Cardiac muscle cell (in vitro differentiated cells and primary cell): ENCODE results near the gene EDIL3. TPM values are rescaled to one million over a fixed set of nuclear protein-coding genes. Genes with fewer than 3 reads are reported as not detected.

Experiments used
- DNase-seq, 2 donors: peaks; one replicate each; pipeline versions ENCODE4 v3.0.0 to v3.0.0-alpha.2; 2010 to 2017; ENCODE audit warnings: low read depth in 1 of 2, low spot score in 1 of 2
- H3K27ac ChIP-seq: fragments of 200-600 bp; sonication (generic); 2 replicates; pipeline ENCODE4 v1.5.1; 2016
- H3K27me3 ChIP-seq: fragments of 200-600 bp; sonication (generic); 2 replicates; pipeline ENCODE4 v1.6.0; 2016; ENCODE audit warnings: control low read depth
- H3K36me3 ChIP-seq: fragments of 200-600 bp; sonication (generic); 2 replicates; pipeline ENCODE4 v1.5.1; 2016; ENCODE audit warnings: control low read depth
- H3K4me1 ChIP-seq: fragments of 200-600 bp; sonication (generic); 2 replicates; pipeline ENCODE4 v1.8.1; 2017; ENCODE audit warnings: low read depth, mild to moderate bottlenecking, mixed run types
- H3K4me3 ChIP-seq: fragments of 200-600 bp; sonication (generic); 2 replicates; pipeline ENCODE4 v1.5.1; 2016; ENCODE audit warnings: mild to moderate bottlenecking
- H3K9me3 ChIP-seq: fragments of 200-600 bp; sonication (generic); 2 replicates; pipeline ENCODE4 v1.5.1; 2017; ENCODE audit warnings: low read depth, mild to moderate bottlenecking, control low read depth
- polyA plus RNA-seq: library from polyadenylated mRNA; unstranded; fragments of >200 nt; fragmentation: Nextera tagmentation; extraction: Ambion mirVana; gene quantifications from 2 replicates; pipeline ENCODE4 v1.2.1, GENCODE V29; 2016
- total RNA-seq: library from RNA; depleted of rRNA; stranded (reverse); fragments of >200 nt; gene quantifications from 2 replicates; pipeline ENCODE4 v1.2.3, GENCODE V29; 2016
- TF ChIP-seq, protein P1 (sequence below): IDR thresholded peaks from 2 replicates; pipeline ENCODE4 v1.5.1; 2012; ENCODE audit warnings: low read depth, mild to moderate bottlenecking, low read length

Gene EDIL3
- total and polyA plus RNA-seq, 2 experiments from 2014 or later = 7.2 to 7.7 TPM

DNA sequence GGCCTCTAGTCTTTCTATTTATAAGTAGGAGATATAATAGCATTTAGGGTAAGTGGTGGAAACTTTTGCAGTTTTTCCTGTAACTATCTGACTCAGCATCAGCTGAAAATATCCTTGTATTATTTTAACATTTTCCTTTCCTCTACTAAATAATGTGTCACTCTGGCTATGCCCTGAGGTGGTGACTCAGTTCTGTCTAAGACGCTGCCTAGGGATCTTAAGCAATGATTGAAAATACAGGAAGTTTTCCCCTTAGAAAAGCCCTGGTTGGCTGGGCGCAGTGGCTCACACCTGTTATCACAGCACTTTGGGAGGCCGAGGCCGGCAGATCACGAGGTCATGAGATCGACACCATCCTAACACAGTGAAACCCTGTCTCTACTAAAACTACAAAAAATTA, 9.3 kb upstream of the EDIL3 start:
- Histone ChIP-seq H3K27me3 (no peaks in the 10 kb centered on the region), H3K27ac (no peak overlapping the region), H3K36me3 (no peaks in the 10 kb centered on the region), H3K4me3 (no peak overlapping the region), H3K4me1 (no peaks in the 10 kb centered on the region), H3K9me3 (no peaks in the 10 kb centered on the region)
- TF ChIP-seq, protein P1, sequence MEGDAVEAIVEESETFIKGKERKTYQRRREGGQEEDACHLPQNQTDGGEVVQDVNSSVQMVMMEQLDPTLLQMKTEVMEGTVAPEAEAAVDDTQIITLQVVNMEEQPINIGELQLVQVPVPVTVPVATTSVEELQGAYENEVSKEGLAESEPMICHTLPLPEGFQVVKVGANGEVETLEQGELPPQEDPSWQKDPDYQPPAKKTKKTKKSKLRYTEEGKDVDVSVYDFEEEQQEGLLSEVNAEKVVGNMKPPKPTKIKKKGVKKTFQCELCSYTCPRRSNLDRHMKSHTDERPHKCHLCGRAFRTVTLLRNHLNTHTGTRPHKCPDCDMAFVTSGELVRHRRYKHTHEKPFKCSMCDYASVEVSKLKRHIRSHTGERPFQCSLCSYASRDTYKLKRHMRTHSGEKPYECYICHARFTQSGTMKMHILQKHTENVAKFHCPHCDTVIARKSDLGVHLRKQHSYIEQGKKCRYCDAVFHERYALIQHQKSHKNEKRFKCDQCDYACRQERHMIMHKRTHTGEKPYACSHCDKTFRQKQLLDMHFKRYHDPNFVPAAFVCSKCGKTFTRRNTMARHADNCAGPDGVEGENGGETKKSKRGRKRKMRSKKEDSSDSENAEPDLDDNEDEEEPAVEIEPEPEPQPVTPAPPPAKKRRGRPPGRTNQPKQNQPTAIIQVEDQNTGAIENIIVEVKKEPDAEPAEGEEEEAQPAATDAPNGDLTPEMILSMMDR = no peak
- DNase-seq = peak in 1 of 2 donors; percentile 57

DNA sequence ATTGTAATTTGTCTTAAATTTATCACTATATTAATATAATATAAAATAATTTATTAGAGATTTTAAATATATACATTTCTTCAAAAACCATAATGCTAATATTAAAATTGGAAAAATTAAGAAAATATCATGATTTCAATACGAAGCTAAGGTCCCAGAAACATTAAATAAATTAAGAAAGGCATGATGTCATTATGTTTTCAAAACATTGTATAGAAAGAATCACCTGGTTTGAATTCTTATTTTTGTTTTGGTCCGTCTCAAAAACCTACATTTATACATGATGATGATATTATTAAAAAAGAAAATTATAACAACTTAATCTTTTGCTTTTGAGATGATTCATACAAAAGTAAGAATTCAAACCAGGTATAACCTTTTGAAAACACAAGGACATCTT, 8.2 kb upstream of the EDIL3 start:
- no peak for DNase-seq
- Histone ChIP-seq H3K9me3 (no peaks in the 10 kb centered on the region), H3K36me3 (no peaks in the 10 kb centered on the region), H3K4me1 (no peaks in the 10 kb centered on the region), H3K27ac (no peak overlapping the region), H3K4me3 (no peak overlapping the region), H3K27me3 (no peaks in the 10 kb centered on the region)
- TF ChIP-seq, protein P1 = no peak

DNA sequence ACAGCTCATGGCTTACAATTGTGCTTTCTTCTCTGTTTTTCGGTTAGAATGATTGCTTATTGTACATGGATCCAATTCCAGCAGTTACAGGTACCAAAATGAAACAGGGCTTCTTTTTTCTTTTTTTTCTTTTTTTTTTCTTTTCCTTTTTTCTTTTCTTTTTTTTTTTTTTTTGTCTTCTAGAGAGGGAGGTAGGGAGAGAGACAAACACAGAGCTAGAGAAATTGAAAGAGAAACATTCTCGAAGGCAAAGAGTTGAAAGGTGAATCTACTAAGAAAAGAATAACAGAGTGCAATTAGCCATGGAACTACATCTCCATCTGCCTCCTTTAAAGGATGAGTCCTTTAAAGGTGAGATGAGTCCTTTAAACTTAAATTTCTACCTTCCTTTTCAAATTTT, 1.0 kb upstream of the EDIL3 start:
- Histone ChIP-seq H3K9me3 (no peaks in the 10 kb centered on the region), H3K27ac (no peak overlapping the region), H3K4me1 (no peaks in the 10 kb centered on the region), H3K27me3 (peaks cover 52% of the 10 kb centered on the region), H3K36me3 (no peaks in the 10 kb centered on the region), H3K4me3 (no peak overlapping the region)
- TF ChIP-seq, protein P1 = no peak
- DNase-seq = no peak

DNA sequence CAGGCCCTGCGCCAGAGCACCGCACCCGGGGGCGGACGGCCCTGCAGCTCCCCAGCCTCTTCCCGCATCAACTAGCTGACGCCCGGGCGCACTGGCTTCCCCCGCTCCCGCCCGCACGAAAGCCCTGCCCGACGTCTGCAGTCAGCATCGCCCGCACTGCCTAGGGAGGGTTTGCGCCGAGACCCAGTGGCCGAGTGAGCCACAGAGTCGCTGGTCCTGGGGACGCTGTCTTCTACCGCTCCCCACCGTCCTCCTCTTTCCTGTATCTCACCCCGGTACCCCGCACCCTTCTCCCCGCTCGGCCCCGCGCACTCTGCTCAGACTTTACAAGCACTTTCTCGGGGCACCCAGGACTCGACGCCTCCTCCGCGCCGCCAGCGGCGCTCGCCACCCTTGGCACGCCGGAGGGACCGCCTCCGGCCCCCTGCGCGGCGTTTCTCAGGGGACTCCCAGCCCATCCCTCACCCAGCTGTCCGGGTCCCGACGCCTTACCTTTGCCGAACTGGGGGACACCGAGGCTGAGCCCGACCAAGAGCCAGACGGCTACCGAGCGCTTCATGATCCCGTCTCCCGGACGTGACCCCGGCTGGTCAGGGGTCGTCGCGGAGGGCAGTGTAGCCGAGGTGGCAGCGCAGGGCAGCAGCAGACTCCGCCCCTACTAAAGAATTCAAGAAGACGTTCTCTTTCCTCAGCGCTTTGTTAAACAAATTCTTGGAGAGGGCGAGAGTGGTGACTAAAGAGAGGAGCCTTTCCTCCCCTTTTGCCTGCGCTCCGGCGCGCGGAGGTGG, 670 bp downstream of the EDIL3 start:
- peak overlapping the region; percentile 52 for H3K4me3 ChIP-seq
- DNase-seq = peak; percentile 50 to 74
- TF ChIP-seq, protein P1 = no peak
- no peaks in the 10 kb centered on the region for H3K9me3 ChIP-seq
- H3K27ac ChIP-seq = no peak overlapping the region
- peaks cover 52% of the 10 kb centered on the region for H3K27me3 ChIP-seq
- H3K36me3 ChIP-seq = no peaks in the 10 kb centered on the region
- H3K4me1 ChIP-seq = no peaks in the 10 kb centered on the region

DNA sequence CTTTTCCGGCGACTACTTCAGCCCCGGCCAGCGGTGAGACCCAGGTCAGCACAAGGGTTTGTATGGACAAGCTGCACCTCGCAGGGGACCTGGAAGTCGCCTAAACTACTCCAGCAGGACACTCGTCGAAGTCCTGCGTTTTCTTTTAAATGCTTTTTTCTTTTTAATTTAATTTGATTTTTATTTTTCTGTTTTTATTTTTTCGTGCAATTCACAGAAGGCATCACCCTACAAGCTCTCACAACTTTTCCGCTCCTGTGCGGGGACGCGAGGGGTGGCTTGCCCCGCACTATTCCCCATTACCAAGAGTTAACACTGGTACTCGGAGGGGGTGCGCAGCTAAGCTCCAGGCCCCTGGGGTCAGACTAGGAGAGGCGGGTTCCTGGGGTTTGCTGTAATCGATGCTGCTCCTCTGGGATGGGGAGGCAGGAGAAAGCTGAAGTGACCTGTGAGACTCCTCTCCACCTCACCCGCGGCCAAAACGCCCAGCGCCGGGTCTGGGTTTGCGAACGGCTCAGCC, 1.3 kb downstream of the EDIL3 start:
- no peaks in the 10 kb centered on the region for H3K4me1 ChIP-seq
- DNase-seq = no peak
- H3K27me3 ChIP-seq = peaks cover 52% of the 10 kb centered on the region
- H3K36me3 ChIP-seq = no peaks in the 10 kb centered on the region
- no peak overlapping the region for H3K27ac ChIP-seq
- H3K9me3 ChIP-seq = no peaks in the 10 kb centered on the region
- TF ChIP-seq, protein P1 = no peak
- peak overlapping the region; percentile 52 for H3K4me3 ChIP-seq
